ENCODE data around the gene HOXC12.

Gene HOXC12

GRCh38 chr12:53995378-53996239 lies 40.9 kb downstream of the HOXC12 start (continued):
- TF ChIP-seq ZFHX2 (tag by site-specific recombination; conservative IDR thresholded peaks at IDR 0.05) (peak; percentile 92), ZNF239 (tag by site-specific recombination; IDR thresholded peaks at IDR 0.05) (0 out of 2 replicates have a peak, but pooled peaks have one; percentile 30), KLF1 (tag by site-specific recombination; IDR thresholded peaks at IDR 0.05) (peak; percentile 96), ZNF596 (tag by site-specific recombination; IDR thresholded peaks at IDR 0.05) (peak; percentile 33; the same call in 1 of the 2 replicates), OSR2 (tag by site-specific recombination; IDR thresholded peaks at IDR 0.05) (no peak), ZNF394 (tag by site-specific recombination; IDR thresholded peaks at IDR 0.05; ENCODE audit: borderline replicate concordance) (peak; percentile 67; the same call in 1 of the 2 replicates), MZF1 (tag by site-specific recombination; IDR thresholded peaks at IDR 0.05; ENCODE audit: borderline replicate concordance) (peak; percentile 97), ZNF221 (tag by site-specific recombination; IDR thresholded peaks at IDR 0.05; ENCODE audit: borderline replicate concordance) (no peak), ZNF341 (tag by site-specific recombination; IDR thresholded peaks at IDR 0.05; ENCODE audit: low read depth) (peak; percentile 69; the same call in 1 of the 2 replicates), ZNF585B (tag by site-specific recombination; IDR thresholded peaks at IDR 0.05) (no peak), ZNF157 (tag by site-specific recombination; IDR thresholded peaks at IDR 0.05) (no peak), ZNF610 (tag by site-specific recombination; IDR thresholded peaks at IDR 0.05; ENCODE audit: borderline replicate concordance) (peak; percentile 92), ZNF623 (tag by site-specific recombination; IDR thresholded peaks at IDR 0.05) (no peak), ZNF280D (tag by site-specific recombination; IDR thresholded peaks at IDR 0.05) (no peak), BCL11B (tag by site-specific recombination; IDR thresholded peaks at IDR 0.05; ENCODE audit: low read depth) (0 out of 2 replicates have a peak, but pooled peaks have one; percentile 21), ZNF701 (tag by site-specific recombination; IDR thresholded peaks at IDR 0.05) (peak; percentile 55; the same call in 1 of the 2 replicates), HOXA7 (CRISPR knock-in tag; IDR thresholded peaks at IDR 0.05; ENCODE audit: borderline replicate concordance) (no peak), EGR2 (tag by site-specific recombination; IDR thresholded peaks at IDR 0.05; ENCODE audit: low read depth) (peak; percentile 83), ZBTB48 (tag by site-specific recombination; IDR thresholded peaks at IDR 0.05) (peak; percentile 95), ZSCAN4 (tag by site-specific recombination; IDR thresholded peaks at IDR 0.05) (peak; percentile 28; the same call in 1 of the 2 replicates), SP2 (tag by site-specific recombination; IDR thresholded peaks at IDR 0.05) (peak; percentile 71), KLF9 (tag by site-specific recombination; IDR thresholded peaks at IDR 0.05; ENCODE audit: low read depth) (peak; percentile 44), SP3 (tag by site-specific recombination; IDR thresholded peaks at IDR 0.05) (peak; percentile 69), ZNF398 (tag by site-specific recombination; IDR thresholded peaks at IDR 0.05) (peak; percentile 95), ZNF549 (tag by site-specific recombination; IDR thresholded peaks at IDR 0.05) (no peak), SETDB1 (IDR thresholded peaks at IDR 0.05; ENCODE audit: insufficient read length, low read length) (no peak)
- TF ChIP-seq, protein P1, sequence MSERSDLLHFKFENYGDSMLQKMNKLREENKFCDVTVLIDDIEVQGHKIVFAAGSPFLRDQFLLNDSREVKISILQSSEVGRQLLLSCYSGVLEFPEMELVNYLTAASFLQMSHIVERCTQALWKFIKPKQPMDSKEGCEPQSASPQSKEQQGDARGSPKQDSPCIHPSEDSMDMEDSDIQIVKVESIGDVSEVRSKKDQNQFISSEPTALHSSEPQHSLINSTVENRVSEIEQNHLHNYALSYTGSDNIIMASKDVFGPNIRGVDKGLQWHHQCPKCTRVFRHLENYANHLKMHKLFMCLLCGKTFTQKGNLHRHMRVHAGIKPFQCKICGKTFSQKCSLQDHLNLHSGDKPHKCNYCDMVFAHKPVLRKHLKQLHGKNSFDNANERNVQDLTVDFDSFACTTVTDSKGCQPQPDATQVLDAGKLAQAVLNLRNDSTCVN (tag by site-specific recombination; optimal IDR thresholded peaks at IDR 0.05), result peak; percentile 43
- TF ChIP-seq, protein P2, sequence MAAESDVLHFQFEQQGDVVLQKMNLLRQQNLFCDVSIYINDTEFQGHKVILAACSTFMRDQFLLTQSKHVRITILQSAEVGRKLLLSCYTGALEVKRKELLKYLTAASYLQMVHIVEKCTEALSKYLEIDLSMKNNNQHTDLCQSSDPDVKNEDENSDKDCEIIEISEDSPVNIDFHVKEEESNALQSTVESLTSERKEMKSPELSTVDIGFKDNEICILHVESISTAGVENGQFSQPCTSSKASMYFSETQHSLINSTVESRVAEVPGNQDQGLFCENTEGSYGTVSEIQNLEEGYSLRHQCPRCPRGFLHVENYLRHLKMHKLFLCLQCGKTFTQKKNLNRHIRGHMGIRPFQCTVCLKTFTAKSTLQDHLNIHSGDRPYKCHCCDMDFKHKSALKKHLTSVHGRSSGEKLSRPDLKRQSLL (tag by site-specific recombination; IDR thresholded peaks at IDR 0.05), result peak; percentile 100
- TF ChIP-seq, protein P3, sequence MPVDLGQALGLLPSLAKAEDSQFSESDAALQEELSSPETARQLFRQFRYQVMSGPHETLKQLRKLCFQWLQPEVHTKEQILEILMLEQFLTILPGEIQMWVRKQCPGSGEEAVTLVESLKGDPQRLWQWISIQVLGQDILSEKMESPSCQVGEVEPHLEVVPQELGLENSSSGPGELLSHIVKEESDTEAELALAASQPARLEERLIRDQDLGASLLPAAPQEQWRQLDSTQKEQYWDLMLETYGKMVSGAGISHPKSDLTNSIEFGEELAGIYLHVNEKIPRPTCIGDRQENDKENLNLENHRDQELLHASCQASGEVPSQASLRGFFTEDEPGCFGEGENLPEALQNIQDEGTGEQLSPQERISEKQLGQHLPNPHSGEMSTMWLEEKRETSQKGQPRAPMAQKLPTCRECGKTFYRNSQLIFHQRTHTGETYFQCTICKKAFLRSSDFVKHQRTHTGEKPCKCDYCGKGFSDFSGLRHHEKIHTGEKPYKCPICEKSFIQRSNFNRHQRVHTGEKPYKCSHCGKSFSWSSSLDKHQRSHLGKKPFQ (tag by site-specific recombination; IDR thresholded peaks at IDR 0.05), result 0 out of 2 replicates have a peak, but pooled peaks have one; percentile 43

Measured in HEK293 (cell line).